HG02870 (cell line): ENCODE measurements around the gene FBXW9.
"Not testable (repeated sequence)": the region's sequence is repeated elsewhere in the genome, so short reads cannot be mapped to it uniquely, and the experiment has no call there.

ENCODE experiments used
- ATAC-seq: cut with Tn5 transposase; IDR thresholded peaks from one replicate; pipeline ENCODE4 v1.9.1; 2021; ENCODE audit warnings: mild to moderate bottlenecking, moderate library complexity; ENCODE audit not compliant: unreplicated experiment

FBXW9 gene

DNA sequence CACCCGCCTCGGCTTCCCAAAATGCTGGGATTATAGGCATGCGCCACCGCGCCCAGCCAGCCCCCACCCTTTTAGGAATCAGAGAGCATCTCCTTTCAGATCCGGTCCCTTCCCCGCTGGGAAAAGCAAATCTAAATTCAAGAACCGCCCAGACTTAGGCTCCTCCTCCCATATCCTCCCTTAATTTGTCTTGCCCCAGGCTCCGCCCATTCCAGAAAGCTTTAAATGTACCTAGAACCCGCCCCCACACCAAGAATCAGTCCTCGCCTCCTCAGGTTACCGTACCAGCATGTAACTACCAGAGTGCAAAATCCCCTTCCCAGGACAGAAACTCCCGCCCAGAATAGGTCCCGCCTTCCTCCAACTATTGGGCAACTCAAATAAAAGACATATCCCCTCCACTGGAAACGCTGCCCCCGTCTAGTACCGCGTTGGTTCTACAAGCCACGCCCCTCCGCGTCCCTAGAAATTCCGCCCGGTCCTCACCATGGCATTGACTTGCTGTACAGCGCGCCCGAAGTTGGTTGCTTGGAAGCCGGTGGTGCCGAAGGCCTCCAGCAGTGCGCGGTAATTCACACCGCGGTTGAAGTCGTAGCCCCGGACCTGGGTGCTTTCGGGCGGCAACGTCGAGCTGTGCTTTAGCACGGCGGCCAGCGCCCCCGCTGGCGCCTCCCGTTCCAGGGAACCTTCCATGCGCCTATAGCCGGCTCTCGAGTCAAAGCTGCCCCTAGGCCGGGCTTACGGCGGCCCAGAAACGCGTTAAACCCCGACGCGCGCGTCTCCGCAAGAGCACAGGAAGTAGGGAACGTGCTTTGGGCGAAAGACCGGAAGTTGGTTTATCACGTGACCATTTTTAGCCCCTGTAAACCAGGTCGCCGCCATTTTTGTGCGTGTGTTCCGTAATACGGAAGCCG lies 15.1 kb downstream of the FBXW9 start, which contains the start of gene DHPS:
Gene DHPS (minus strand): TSS at position 807 of the 914 bp plus-strand sequence. CDS start 114 bp downstream, at position 693.
- ATAC-seq = peak; percentile 71

DNA sequence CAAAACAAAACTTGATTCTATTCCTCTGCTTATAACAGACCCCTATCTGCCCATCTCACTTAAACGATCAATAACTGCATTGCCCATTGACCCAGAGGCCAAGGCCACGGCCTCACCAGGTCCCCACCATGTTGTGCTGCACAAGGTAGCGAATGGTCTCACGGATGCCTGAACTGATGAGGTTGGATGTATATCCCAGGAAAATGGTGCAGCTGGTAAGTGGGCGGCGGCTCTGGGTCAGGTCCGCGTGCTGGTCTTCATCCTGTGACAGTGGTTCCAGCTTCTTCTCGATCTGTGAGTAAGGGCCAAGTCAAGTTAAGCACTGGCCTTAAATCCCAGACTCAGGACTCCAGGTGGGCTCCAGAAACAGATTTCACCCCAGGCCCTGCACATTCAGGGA lies 16.4 kb downstream of the FBXW9 start:
- no peak for ATAC-seq

DNA sequence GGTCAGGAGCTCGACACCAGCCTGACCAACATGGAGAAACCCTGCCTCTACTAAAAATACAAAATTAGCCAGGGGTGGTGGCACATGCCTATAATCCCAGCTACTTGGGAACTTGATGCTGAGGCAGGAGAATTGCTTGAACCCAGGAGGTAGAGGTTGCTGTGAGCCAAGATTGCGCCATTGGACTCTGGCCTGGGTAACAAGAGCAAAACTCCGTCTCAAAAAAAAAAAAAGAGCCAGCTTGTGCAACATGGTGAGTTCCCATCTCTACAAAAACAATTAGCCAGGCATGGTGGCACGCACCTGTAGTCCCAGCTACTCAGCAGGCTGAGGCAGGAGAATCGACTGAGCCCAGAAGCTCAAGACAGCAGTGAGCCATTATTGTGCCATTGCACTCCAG lies 18.4 kb downstream of the FBXW9 start:
- not testable (repeated sequence) for ATAC-seq

DNA sequence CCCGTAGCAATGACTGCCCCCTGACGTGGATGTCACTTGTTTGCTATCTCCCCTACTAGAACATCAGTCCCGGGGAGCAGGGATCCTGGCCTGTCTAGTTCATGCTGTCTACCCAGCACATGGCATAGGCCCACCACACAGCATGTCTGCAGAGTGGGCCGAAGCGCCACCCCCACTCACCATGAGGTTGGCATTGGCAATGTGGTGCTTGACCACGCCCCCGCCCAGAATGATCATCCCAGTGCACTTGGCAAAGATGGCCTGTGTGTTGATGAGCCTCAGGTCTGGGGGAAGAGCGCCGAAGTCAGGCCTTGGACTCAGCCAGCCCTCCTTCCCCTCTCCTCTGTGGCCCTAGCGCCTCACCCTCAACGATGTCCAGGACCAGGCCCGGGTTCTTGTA lies 19.5 kb downstream of the FBXW9 start:
- no peak for ATAC-seq

DNA sequence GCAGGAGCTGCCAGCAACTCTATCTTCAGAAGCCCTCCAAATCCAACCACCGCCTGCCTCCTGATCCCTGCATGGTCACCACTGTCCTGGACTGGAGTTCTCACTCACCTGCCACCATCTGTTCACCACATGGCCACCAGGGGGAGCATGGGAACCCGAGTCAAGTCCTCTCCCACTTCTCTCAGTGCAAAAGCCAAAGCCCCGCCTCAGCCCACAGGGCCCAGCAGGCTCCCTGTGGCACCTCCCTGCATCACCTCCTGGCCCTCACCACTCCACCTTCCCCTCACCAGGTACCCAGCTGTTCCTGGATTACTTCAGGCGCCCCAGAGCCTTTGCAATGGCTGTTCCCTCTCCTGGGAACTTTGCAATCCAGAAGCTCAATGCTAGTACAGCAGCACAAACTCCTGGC lies 20.0 kb downstream of the FBXW9 start:
- ATAC-seq = no peak

DNA sequence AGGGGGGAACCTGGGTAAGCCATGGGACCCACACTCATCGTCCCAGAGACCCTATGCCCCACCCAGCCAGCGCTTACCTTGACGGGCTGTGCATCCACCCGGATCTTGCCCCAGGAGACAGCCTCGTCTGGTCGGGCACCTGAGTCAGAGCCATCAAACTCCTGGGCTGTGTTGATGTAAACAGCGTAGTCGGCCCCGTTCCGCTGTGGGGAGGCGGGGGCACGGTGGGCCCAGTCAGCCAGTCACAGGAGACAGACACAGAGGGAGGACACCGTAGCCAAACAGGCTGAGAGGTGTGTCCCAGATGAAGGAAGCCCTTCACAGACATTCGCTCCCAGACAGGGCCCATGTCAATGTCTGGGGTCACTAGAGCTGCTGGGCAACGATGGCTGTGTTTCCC lies 20.5 kb downstream of the FBXW9 start:
- ATAC-seq = no peak

DNA sequence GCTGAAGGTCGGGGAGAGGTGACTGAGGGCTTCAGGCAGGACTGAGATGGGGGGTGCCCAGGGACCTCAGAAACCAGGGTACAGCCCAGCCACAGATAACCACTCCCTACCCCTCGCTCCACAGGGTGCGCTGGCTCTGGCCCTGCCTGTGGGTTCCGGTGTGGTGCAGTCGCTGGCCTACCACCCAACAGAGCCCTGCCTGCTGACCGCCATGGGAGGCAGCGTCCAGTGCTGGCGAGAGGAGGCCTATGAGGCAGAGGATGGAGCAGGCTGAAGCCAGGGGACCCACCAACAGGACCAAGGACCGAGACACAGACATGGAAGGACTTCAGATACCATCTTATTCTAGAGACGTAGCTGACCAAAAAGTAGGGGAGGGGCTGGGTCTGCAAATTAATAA lies 21.0 kb downstream of the FBXW9 start:
- ATAC-seq = no peak

DNA sequence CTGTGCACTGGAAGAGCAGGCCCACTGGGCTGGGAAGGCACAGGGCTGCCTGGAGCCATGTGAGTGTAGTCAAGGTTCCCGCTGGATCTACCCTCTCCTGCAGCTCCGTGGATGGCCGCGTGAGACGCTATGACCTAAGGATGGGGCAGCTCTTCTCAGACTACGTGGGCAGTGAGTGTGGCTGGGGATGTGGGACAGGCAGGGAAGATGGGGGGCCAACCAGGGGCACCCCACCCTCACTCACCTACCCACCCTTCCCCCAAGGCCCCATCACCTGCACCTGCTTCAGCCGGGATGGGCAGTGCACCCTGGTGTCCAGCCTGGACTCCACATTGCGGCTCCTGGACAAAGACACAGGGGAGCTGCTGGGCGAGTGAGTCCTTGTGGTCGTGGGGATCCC lies 23.7 kb downstream of the FBXW9 start:
- ATAC-seq = no peak

DNA sequence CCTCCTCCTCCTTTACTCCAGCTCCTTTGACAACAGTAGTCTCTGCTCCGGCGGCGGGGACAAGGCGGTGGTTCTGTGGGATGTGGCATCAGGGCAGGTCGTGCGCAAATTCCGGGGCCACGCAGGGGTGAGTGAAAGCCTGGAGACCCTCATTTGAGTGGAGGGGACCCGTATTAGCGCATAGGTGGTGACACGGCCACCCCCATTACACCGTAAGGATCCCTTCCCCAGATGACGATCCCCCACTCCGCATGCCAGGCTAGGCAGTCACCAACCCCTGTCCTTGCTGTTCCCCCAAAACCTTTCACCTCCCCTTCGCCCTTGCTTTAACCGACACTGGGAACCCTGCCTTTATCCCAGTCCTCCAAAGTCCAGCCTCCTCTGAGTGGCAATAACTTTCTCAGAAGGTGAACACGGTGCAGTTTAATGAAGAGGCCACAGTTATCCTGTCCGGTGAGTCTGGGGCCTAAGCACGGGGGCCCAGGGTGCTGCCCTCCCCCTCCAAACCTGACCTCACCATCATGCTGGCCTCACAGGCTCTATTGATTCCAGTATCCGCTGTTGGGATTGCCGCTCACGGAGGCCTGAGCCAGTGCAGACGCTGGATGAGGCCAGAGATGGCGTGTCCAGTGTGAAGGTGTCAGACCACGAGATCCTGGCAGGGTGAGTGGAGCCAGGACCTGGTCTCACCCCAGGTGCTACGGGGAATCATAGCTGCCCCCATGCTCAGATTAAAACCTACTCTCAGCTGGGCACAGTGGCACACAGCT lies 26.1 kb downstream of the FBXW9 start:
- ATAC-seq = no peak

DNA sequence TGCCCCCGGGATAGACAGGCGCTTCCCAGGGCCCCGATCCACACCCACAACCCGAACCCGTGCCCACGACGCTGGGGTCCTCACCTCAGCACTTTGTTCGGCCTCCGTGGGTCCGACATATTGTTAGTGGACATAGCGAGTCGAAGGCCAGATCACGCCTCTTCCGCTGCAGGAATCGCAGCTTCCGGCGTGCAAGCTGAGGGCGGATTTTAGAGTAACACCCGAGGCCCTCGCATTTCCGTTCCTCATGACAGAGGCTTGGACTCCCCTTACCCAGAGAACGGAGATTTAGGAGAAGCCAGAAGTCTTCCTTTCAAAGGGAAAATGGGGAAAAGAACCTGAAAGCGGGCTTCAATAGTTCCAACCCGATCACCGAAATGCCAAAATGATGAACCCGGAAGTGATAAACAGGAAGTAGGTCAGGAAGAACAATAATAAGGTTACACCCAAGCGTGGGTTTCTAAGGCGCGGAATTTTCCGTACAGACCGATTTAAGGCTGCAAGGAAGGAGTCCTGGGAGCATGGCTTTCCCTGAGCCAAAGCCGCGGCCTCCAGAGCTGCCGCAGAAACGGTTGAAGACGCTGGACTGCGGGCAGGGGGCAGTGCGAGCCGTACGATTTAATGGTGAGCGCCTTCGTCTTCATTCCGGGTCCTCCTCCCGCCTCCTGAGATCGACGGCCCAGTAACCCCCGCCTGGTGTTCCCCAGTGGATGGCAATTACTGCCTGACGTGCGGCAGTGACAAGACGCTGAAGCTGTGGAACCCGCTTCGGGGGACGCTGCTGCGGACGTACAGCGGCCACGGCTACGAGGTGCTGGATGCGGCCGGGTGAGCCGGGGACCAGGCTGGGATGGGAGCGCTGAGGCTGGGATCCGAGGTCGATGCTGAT lies 26.9 kb downstream of the FBXW9 start:
- no peak for ATAC-seq

DNA sequence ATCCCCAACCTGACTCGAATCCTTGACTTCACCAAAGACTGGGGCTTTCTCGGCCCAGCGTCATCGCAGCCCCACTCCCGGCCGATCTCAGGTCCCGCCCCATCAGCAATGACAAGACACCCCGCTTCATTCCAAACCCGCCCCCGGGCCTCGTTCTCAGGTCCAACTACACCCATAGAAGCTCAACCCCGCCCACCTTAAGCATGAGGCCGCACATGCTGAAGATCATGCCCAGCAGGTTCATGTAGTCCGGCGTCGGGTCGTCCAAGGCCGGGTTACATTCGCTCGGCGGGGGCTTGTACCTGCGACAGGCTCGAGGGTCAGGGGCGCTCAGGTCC lies 27.5 kb downstream of the FBXW9 start:
- no peak for ATAC-seq

DNA sequence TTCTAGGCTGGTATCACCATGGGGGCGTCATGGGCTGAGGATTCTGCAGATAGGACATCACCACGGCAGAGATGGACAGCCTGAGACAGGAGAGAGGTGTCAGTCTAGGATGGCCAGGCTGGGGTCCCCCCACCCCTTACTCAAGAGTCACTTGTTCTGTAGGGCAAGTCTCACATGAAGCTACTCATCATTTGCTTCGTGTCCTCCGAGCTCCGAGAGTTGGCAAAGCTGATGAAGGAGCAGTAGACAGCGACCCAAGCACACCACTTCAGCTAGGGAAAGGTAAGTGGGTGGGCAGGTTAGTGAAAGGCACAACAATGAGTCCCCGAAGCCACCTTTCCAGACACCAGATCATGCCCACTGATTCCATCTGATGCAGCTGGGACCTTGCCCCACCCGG lies 28.1 kb downstream of the FBXW9 start:
- ATAC-seq = no peak

DNA sequence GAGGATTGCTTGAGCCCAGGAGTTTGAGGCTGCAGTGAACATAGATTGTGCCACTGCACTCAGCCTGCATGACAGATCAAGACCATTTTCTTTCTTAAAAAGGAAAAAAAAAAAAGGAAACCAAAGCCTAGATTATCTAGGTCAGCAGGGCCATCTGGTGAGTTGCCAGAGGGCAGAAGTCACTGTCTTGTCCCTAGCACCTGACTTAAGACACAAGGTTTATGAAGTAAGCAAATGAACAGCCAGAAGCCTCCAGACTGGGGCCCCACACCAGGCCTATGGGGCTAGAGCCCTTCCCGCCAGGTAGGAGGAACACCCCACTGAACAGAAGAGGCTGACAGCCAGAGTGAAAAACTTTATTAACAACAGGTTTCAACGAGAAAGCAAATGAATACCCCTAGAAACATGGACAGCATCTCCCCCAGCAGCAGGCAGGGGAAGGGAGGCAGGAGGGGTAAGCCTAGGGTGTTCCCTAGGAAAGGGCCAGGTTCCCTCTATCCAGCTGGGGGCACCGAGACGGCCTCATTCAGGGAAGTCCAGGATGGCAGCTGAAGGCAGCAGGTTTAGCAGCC lies 28.6 kb downstream of the FBXW9 start:
- no peak for ATAC-seq

DNA sequence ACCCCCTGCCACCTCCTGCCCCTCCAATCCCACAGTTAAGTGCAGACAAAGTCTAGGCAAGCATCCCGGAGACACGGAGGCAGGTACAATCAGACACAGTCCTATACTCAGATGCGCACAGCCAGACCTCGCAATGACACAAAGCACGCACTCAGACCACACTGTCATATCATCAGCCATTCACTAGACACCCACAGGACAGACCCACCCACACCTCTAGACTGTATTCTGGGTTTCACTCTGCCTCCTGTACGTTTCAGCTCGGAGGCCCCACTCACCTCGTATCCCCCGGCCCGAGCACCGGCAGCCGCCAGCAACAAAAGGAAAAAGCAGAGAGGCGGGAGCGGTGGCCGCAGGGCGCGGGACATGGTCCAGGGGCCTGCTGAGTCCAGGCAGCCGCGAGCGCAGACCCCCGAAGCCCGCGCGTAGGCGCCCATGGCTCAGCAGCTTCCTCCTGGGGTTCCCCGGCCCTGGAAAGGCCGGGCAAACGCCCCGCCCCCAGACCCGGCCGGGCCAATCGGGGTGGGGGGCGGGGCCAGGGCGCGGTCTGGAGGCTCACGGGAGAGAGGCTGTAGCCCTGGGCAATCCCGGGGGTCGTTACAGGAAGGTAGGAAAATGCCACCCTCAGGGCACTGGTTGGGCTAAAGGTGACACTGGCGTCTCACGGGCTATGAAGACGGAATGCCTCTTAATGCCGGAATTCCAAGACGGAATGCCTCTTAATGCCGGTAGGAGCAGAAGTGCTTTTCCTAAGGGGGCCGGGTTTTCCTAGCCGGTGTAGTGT lies 30.0 kb downstream of the FBXW9 start, which contains the start of the genes MAN2B1 and WDR83:
Gene MAN2B1 (minus strand): TSS at position 478 of the 784 bp plus-strand sequence. CDS start 41 bp downstream, at position 437.
Gene WDR83 (plus strand): TSS at position 543 of the 784 bp plus-strand sequence. CDS start 2,984 bp downstream, outside the sequence.
- peak; percentile 43 for ATAC-seq

DNA sequence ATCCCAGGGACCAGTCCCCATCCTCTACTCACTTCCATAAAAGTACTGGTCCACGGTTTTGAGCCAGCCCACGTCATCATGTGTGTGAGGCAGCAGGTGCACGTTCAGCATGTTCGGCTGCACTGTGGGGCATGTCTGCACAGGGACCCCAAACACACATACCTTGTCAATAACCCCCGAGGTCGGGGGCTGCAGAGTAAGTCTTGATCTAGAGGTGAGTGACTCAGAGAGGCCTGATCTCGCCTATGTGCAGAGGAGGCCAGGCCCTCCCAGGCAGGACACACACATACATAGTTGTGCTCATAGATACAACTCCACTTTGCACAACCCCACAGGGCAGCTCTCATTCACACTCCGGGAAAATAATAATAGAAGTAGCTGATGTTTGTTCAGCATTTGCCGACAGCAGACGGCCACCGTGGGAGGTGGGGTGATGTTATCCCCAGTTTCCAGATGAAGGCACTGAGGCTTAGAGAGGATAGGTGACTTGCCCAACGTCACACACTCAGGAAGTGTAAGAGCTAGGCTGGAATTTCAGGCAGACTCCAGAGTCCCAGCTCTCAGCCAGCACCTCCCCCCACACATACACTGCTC lies 30.7 kb downstream of the FBXW9 start:
- no peak for ATAC-seq

DNA sequence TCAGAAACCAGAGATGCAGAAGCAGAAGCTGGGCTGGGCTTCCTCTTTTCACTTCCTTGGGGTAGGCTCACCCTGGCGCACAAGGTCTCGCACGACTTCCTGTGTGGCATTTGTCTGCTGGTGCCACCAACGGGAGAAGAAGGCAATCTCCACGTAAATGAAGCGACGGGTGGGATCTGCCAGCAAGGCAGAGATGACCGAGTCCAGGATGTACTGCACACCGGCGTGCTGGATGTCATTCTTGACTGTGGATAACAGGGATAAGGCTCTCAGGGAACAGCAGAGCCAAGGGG lies 31.2 kb downstream of the FBXW9 start:
- ATAC-seq = no peak

DNA sequence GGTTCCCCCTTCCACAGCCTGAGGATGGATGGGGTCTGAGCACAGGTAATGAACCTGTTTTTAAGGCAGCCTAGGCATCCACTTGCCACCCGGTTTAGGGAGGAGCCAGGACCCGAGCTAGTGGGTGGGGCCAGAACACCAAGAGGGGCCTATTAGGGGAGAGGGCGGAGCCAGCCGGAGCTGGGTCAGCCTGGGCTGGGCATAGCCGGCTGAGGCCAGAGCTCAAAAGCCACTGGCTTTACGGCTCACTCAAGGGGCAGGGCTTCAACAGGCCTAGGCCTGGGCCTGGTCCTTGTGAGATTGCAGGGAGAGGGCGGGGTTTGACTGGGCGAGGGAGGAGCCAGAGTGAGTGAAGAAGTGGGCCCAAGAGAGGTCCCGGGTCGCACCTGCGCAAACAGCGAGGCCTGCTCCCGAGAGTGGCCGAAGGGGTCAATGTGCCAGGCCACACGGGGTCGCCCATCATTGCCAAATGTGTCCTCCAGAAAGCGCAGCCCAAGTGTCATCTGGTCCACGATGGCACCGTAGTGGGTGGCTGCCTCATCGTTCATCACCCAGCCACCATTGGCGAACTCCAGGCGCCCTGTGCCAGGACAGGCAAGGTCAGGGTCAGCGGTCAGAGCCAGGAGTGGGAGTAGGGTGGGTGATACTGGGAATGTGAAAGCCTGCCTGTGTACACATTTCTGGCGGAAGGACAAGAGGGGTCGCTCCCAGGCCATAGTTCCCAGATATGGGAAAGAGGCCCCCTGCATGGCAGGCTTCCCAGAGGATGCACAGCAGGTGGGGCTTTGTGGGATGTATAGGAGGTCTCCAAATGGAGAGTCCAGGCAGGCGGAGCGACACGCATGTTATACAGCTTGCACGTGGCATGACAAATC lies 31.8 kb downstream of the FBXW9 start:
- ATAC-seq = no peak

DNA sequence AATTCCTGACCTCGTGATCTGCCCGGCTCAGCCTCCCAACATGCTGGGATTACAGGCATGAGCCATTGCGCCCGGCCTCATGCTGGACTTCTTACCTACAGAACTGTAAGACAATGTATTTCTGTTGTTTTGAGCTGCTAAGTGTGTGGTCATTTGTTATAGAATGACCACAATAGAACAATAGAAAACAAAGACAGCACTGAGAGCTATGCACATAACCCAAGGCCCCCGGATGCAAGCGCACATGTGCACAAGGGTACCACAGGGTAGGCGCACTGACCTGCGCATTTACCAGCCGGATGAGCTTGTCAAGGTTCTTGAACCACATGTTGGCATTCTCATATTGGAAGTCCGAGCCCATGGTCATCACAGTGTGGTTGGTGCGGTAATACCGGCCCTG lies 35.5 kb downstream of the FBXW9 start:
- no peak for ATAC-seq

DNA sequence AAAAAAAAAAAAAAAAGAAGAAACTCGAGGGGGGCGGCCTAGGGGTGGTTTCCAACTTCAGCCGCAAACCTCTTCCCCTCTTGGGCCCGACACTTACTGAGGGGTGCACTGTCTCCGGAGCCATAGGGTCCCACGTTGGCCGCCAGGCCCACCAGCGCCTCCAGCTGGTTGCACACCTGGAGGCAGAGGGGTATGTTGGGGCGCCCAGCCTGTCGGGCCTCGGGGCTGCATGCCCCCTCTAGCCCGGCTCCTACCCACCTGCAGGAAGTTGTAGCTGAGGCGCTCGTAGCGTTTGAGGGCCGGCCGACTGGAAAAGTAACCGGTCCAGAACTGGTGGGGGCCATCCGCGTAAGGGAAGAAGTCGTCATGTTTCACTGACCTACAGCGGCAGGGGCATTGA lies 38.5 kb downstream of the FBXW9 start:
- ATAC-seq = no peak
